Measurements from ENCODE around the gene VTCN1. TPM values are rescaled to one million over a fixed set of nuclear protein-coding genes. Genes with fewer than 3 reads are reported as not detected.
"Not testable (repeated sequence)": the region's sequence is repeated elsewhere in the genome, so short reads cannot be mapped to it uniquely, and the experiment has no call there.

The VTCN1 gene
- total RNA-seq, 8 experiments from 2014 or later, result 0.22 to 2.0 (median 0.43) TPM; not detected in 2

GRCh38 chr1:117174851-117175250 is 35.9 kb downstream of the VTCN1 start:
- no peak for ATAC-seq (replicated peaks in 6 of 8)
- in situ Hi-C loops (cut with MboI; ENCODE audit: low pct_unique_long_range_greater_than_20kb in 2 of 9, low sequenced_read_pairs in 9 of 9, unreplicated experiment in 9 of 9), result loop anchor here in 1 of 9 experiments (25.0 kb wide), 1 partner anchor 112 kb away; no protein-coding TSS in a partner anchor
- H3K4me1 ChIP-seq (replicated peaks in 1 of 2), result peaks cover 13 to 15% of the 10 kb centered on the region in 2 donors
- no peak overlapping the region for H3K27ac ChIP-seq
- H3K4me3 ChIP-seq, result no peak overlapping the region
- WGBS, 10 experiments, result 63 to 100% (median 95%) methylated on average over 1 to 4 of the region's 4 CpGs; no CpG with 5 or more reads in 2 of the 10 experiments

GRCh38 chr1:117173691-117174090 is 37.0 kb downstream of the VTCN1 start:
- in situ Hi-C loops (cut with MboI; ENCODE audit: low pct_unique_long_range_greater_than_20kb in 2 of 9, low sequenced_read_pairs in 9 of 9, unreplicated experiment in 9 of 9), result no loop called here
- H3K27ac ChIP-seq, result no peak overlapping the region
- ATAC-seq (replicated peaks in 6 of 8), result no peak
- H3K4me1 ChIP-seq (replicated peaks in 1 of 2), result peaks cover 10 to 11% of the 10 kb centered on the region in 2 donors
- WGBS, 10 experiments, result 23 to 91% (median 75%) methylated on average over 1 to 6 of the region's 6 CpGs; no CpG with 5 or more reads in 3 of the 10 experiments
- H3K4me3 ChIP-seq, result no peak overlapping the region

GRCh38 chr1:117173006-117173405 is 37.7 kb downstream of the VTCN1 start:
- peak overlapping the region; percentile 29 to 62 for H3K27ac ChIP-seq
- peaks cover 10 to 15% of the 10 kb centered on the region in 2 donors for H3K4me1 ChIP-seq (replicated peaks in 1 of 2)
- ATAC-seq (replicated peaks in 6 of 8), result no peak
- WGBS, 10 experiments, result 78 to 99% (median 90%) methylated on average over 1 to 10 of the region's 10 CpGs; no CpG with 5 or more reads in 2 of the 10 experiments
- no peak overlapping the region for H3K4me3 ChIP-seq
- in situ Hi-C loops (cut with MboI; ENCODE audit: low pct_unique_long_range_greater_than_20kb in 2 of 9, low sequenced_read_pairs in 9 of 9, unreplicated experiment in 9 of 9), result no loop called here

DNA sequence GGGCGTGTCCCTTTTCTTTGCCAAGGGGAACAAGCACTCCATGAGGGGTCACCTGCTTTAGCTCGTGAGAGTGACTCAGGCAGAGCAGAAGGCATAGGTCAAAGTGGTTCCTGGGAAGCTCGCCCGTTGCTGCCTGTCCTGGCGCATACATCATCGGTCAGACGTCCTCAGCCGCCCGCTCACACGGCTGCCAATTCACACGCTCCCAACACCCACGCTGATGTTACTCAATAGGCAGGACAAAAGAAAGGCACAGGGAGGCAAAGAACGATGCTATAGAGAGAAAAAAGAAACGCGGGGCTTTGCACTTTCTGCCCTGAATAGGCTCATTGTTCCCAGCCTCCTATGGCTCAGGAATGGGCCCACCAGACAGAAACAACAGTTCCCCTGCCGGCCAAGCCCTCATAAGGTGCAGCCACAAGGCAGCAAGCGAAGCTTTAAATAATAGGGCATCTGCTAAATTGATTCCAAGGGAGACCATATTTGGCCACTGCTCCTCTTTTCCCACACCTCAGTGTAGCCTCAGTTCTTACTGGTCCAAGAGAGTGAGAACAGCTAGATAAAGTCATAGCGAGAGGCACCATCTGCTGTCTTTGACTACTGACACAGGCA is 38.7 kb downstream of the VTCN1 start:
- peaks cover 10 to 17% of the 10 kb centered on the region in 2 donors for H3K4me1 ChIP-seq (replicated peaks in 1 of 2)
- ATAC-seq (replicated peaks in 6 of 8), result peak in 5 of 8 experiments; percentile 94 to 96 (median 95)
- peak overlapping the region; percentile 32 to 62 for H3K27ac ChIP-seq
- H3K4me3 ChIP-seq, result no peak overlapping the region
- WGBS, 10 experiments, result 0 to 100% (median 26%) methylated on average over 1 to 17 of the region's 18 CpGs; no CpG with 5 or more reads in 3 of the 10 experiments
- in situ Hi-C loops (cut with MboI; ENCODE audit: low pct_unique_long_range_greater_than_20kb in 2 of 9, low sequenced_read_pairs in 9 of 9, unreplicated experiment in 9 of 9), result no loop called here

- 29 to 88% (median 68%) methylated on average over 1 to 4 of the region's 4 CpGs for WGBS, 10 experiments
- ATAC-seq (replicated peaks in 6 of 8), result no peak
- Histone ChIP-seq H3K4me1 (replicated peaks in 1 of 2) (peaks cover 10 to 15% of the 10 kb centered on the region in 2 donors), H3K27ac (no peak overlapping the region), H3K4me3 (no peak overlapping the region)
- in situ Hi-C loops (cut with MboI; ENCODE audit: low pct_unique_long_range_greater_than_20kb in 2 of 9, low sequenced_read_pairs in 9 of 9, unreplicated experiment in 9 of 9), result no loop called here
Measured at GRCh38 chr1:117169871-117170596, 40.7 kb downstream of the VTCN1 start.

DNA sequence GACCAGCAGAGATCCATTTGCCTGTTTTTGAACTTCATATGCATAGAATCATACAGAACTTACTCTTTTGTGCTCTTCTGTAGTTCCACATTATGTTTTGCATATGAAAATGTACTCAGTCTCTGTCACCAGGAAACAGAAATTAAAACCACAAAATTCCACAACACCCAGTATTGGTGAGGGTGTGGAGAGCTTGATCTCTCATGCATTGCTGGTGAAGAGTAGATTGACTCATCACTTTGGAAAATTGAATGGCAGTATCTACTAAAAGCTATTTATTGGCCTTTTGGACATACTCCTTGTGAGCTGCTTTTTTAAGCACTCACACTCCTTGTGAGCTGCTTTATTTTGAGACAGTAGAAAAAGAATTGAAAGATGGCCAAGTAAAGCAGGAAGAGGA is 43.3 kb downstream of the VTCN1 start:
- in situ Hi-C loops (cut with MboI; ENCODE audit: low pct_unique_long_range_greater_than_20kb in 2 of 9, low sequenced_read_pairs in 9 of 9, unreplicated experiment in 9 of 9), result no loop called here
- ATAC-seq (replicated peaks in 6 of 8), result peak in 2 of 8 experiments; percentile 99
- Histone ChIP-seq H3K27ac (no peak overlapping the region), H3K4me3 (no peak overlapping the region), H3K4me1 (replicated peaks in 1 of 2) (peaks cover 12 to 14% of the 10 kb centered on the region in 2 donors)

GRCh38 chr1:117166076-117166475 is 44.7 kb downstream of the VTCN1 start:
- H3K27ac ChIP-seq, result no peak overlapping the region
- 53 to 100% (median 100%) methylated on average over 1 to 2 of the region's 2 CpGs; no CpG with 5 or more reads in 2 of the 10 experiments for WGBS, 10 experiments
- no peak overlapping the region for H3K4me3 ChIP-seq
- H3K4me1 ChIP-seq (replicated peaks in 1 of 2), result peaks cover 10 to 14% of the 10 kb centered on the region in 2 donors
- in situ Hi-C loops (cut with MboI; ENCODE audit: low pct_unique_long_range_greater_than_20kb in 2 of 9, low sequenced_read_pairs in 9 of 9, unreplicated experiment in 9 of 9), result no loop called here
- ATAC-seq (replicated peaks in 6 of 8), result no peak

- H3K27ac ChIP-seq, result no peak overlapping the region
- in situ Hi-C loops (cut with MboI; ENCODE audit: low pct_unique_long_range_greater_than_20kb in 2 of 9, low sequenced_read_pairs in 9 of 9, unreplicated experiment in 9 of 9), result no loop called here
- H3K4me1 ChIP-seq (replicated peaks in 1 of 2), result peaks cover 10 to 21% of the 10 kb centered on the region in 2 donors
- no peak for ATAC-seq (replicated peaks in 6 of 8)
- WGBS, 10 experiments, result 88 to 100% (median 97%) methylated on average over 1 to 4 of the region's 4 CpGs; no CpG with 5 or more reads in 4 of the 10 experiments
- no peak overlapping the region for H3K4me3 ChIP-seq
Measured at GRCh38 chr1:117164209-117164608, 46.5 kb downstream of the VTCN1 start.

- 73 to 100% (median 88%) methylated on average over 2 to 5 of the region's 6 CpGs; no CpG with 5 or more reads in 3 of the 10 experiments for WGBS, 10 experiments
- H3K27ac ChIP-seq, result no peak overlapping the region
- no peak overlapping the region for H3K4me3 ChIP-seq
- ATAC-seq (replicated peaks in 6 of 8), result no peak
- peaks cover 10 to 16% of the 10 kb centered on the region in 2 donors for H3K4me1 ChIP-seq (replicated peaks in 1 of 2)
- in situ Hi-C loops (cut with MboI; ENCODE audit: low pct_unique_long_range_greater_than_20kb in 2 of 9, low sequenced_read_pairs in 9 of 9, unreplicated experiment in 9 of 9), result no loop called here
Measured at GRCh38 chr1:117162816-117163215, 47.9 kb downstream of the VTCN1 start.

- H3K27ac ChIP-seq, result no peak overlapping the region
- 0 to 40% (median 20%) methylated on average over 1 of the region's 1 CpG; no CpG with 5 or more reads in 1 of the 10 experiments for WGBS, 10 experiments
- H3K4me1 ChIP-seq (replicated peaks in 1 of 2), result peaks cover 10 to 16% of the 10 kb centered on the region in 2 donors
- peak in 4 of 8 experiments; percentile 26 to 70 (median 45) for ATAC-seq (replicated peaks in 6 of 8)
- no peak overlapping the region for H3K4me3 ChIP-seq
- in situ Hi-C loops (cut with MboI; ENCODE audit: low pct_unique_long_range_greater_than_20kb in 2 of 9, low sequenced_read_pairs in 9 of 9, unreplicated experiment in 9 of 9), result no loop called here
Measured at GRCh38 chr1:117161887-117162286, 48.8 kb downstream of the VTCN1 start.

DNA sequence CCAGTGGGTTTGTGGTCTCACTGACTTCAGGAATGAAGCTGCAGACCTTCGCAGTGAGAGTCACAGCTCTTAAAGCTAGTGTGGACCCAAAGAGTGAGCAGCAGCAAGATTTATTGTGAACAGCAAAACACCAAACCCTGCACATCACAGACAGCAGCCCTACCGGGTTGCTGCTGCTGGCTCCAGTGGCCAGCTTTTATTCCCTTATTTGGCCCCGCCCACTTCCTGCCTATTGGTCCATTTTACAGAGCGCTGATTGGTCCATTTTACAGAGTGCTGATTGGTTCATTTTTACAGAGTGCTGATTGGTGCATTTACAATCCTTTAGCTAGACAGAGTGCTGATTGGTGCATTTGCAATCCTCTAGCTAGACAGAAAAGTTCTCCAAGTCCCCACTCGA is 59.4 kb downstream of the VTCN1 start:
- H3K4me3 ChIP-seq; in situ Hi-C loops (cut with MboI; ENCODE audit: low pct_unique_long_range_greater_than_20kb in 2 of 9, low sequenced_read_pairs in 9 of 9, unreplicated experiment in 9 of 9); H3K27ac ChIP-seq; ATAC-seq (replicated peaks in 6 of 8): not testable (repeated sequence)
- H3K4me1 ChIP-seq (replicated peaks in 1 of 2), result peaks cover 28 to 36% of the 10 kb centered on the region in 2 donors
- 73 to 100% (median 87%) methylated on average over 1 to 5 of the region's 5 CpGs for WGBS, 10 experiments

DNA sequence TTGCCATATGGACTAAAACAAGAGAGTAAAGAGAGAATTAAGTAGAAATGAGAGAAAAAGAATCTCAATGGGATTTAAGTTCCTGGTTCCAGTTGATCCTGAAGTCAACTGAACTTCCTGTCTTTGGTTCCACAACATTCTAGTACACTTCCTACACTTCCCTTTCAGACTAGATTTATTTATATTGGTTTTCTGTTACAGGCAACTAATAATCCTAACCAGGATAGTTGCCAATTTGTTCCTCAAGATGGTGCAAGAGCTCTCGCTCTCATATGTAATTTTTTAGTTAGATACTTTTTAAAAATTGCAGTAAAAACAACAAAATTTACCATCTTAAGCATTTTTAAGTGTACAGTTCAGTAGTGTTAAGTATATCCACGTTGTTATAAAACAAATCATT is 60.4 kb downstream of the VTCN1 start:
- no peak for ATAC-seq (replicated peaks in 6 of 8)
- H3K4me1 ChIP-seq (replicated peaks in 1 of 2), result peaks cover 34 to 39% of the 10 kb centered on the region in 2 donors
- H3K27ac ChIP-seq, result no peak overlapping the region
- no peak overlapping the region for H3K4me3 ChIP-seq
- WGBS, 10 experiments, result 27 to 100% (median 79%) methylated on average over 1 to 2 of the region's 2 CpGs; no CpG with 5 or more reads in 2 of the 10 experiments
- in situ Hi-C loops (cut with MboI; ENCODE audit: low pct_unique_long_range_greater_than_20kb in 2 of 9, low sequenced_read_pairs in 9 of 9, unreplicated experiment in 9 of 9), result no loop called here

DNA sequence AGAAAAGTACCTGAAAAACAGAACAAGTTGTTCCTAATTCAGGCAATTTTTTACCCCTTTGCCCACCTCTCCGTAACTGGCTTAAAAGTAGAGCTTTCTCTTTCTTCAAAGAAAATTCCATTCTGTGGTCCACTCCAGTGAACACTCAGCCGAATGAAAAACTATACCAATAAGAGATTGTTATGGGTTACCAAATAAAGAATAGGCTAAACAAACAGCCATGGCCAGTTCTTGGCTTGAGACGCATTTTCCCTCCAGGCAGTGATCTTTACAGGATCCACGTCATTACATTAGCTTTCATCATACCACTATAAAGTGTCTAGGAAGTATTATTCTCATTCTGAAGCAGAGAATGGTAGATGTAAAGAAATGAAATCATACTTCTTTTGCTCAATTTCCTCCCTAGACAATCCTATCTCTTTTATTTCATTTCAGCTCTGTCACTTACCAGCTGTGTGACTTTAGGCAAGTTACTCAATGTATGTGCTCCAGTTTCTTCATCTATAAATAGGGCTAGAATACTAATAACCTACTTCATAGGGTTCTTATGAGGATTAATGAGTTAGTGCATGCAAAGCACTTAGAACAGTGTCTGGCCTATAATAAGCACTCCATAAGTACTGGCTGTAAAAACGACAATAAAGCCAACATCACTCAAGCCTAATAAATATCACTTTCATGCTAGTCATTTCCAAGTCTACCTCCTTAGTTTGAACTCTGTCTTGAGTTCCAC is 62.7 kb downstream of the VTCN1 start:
- in situ Hi-C loops (cut with MboI; ENCODE audit: low pct_unique_long_range_greater_than_20kb in 2 of 9, low sequenced_read_pairs in 9 of 9, unreplicated experiment in 9 of 9), result loop anchor here in 1 of 9 experiments (25.0 kb wide), 1 partner anchor 139 kb away; no protein-coding TSS in a partner anchor
- peak in 5 of 8 experiments; percentile 8 to 54 (median 42) for ATAC-seq (replicated peaks in 6 of 8)
- no peak overlapping the region for H3K4me3 ChIP-seq
- 22 to 88% (median 69%) methylated on average over 3 to 5 of the region's 5 CpGs; no CpG with 5 or more reads in 1 of the 10 experiments for WGBS, 10 experiments
- H3K27ac ChIP-seq, result peak overlapping the region; percentile 15 to 30
- peaks cover 32 to 34% of the 10 kb centered on the region in 2 donors for H3K4me1 ChIP-seq (replicated peaks in 1 of 2)
